ENCODE measurements around the gene ARF3. TPM values are rescaled to one million over a fixed set of nuclear protein-coding genes. Genes with fewer than 3 reads are reported as not detected.

The ARF3 gene
- total RNA-seq, 1 donor from 2014 or later = 162 TPM

GRCh38 chr12:48968467-48968866 lies 11.2 kb upstream of the ARF3 start:
- no peak overlapping the region for H3K4me3 Mint-ChIP-seq (ENCODE audit: unreplicated experiment)

GRCh38 chr12:48967991-48968390 lies 10.7 kb upstream of the ARF3 start:
- no peak for TF ChIP-seq CTCF (IDR thresholded peaks at IDR 0.05; ENCODE audit: partially characterized antibody, unreplicated experiment)
- no peak overlapping the region for H3K4me3 Mint-ChIP-seq (ENCODE audit: unreplicated experiment)
- DNase-seq = no peak
- H3K36me3 Mint-ChIP-seq (ENCODE audit: unreplicated experiment) = no peaks in the 10 kb centered on the region
- H3K9me3 Mint-ChIP-seq (ENCODE audit: unreplicated experiment) = peaks cover 3% of the 10 kb centered on the region
- H3K27ac Mint-ChIP-seq (ENCODE audit: unreplicated experiment) = no peak overlapping the region
- peaks cover 3% of the 10 kb centered on the region for H3K4me1 Mint-ChIP-seq (ENCODE audit: low read depth, unreplicated experiment)
- peaks cover 19% of the 10 kb centered on the region for H3K27me3 Mint-ChIP-seq (ENCODE audit: unreplicated experiment)

More at GRCh38 chr12:48968467-48968866, 11.2 kb upstream of the ARF3 start:
- DNase-seq = no peak
- H3K9me3 Mint-ChIP-seq (ENCODE audit: unreplicated experiment) = peaks cover 3% of the 10 kb centered on the region
- H3K27ac Mint-ChIP-seq (ENCODE audit: unreplicated experiment) = no peak overlapping the region
- no peaks in the 10 kb centered on the region for H3K36me3 Mint-ChIP-seq (ENCODE audit: unreplicated experiment)
- H3K4me1 Mint-ChIP-seq (ENCODE audit: low read depth, unreplicated experiment) = peaks cover 3% of the 10 kb centered on the region
- TF ChIP-seq CTCF (IDR thresholded peaks at IDR 0.05; ENCODE audit: partially characterized antibody, unreplicated experiment) = no peak
- H3K27me3 Mint-ChIP-seq (ENCODE audit: unreplicated experiment) = peaks cover 19% of the 10 kb centered on the region

GRCh38 chr12:48966177-48966895 lies 9.0 kb upstream of the ARF3 start:
- H3K4me1 Mint-ChIP-seq (ENCODE audit: low read depth, unreplicated experiment) = peaks cover 3% of the 10 kb centered on the region
- DNase-seq = peak; percentile 33
- no peak overlapping the region for H3K4me3 Mint-ChIP-seq (ENCODE audit: unreplicated experiment)
- no peaks in the 10 kb centered on the region for H3K36me3 Mint-ChIP-seq (ENCODE audit: unreplicated experiment)
- no peak overlapping the region for H3K27ac Mint-ChIP-seq (ENCODE audit: unreplicated experiment)
- no peak for TF ChIP-seq CTCF (IDR thresholded peaks at IDR 0.05; ENCODE audit: partially characterized antibody, unreplicated experiment)
- H3K27me3 Mint-ChIP-seq (ENCODE audit: unreplicated experiment) = peaks cover 13% of the 10 kb centered on the region
- peaks cover 3% of the 10 kb centered on the region for H3K9me3 Mint-ChIP-seq (ENCODE audit: unreplicated experiment)

- H3K9me3 Mint-ChIP-seq (ENCODE audit: unreplicated experiment) = peaks cover 3% of the 10 kb centered on the region
- H3K27ac Mint-ChIP-seq (ENCODE audit: unreplicated experiment) = no peak overlapping the region
- H3K4me1 Mint-ChIP-seq (ENCODE audit: low read depth, unreplicated experiment) = no peaks in the 10 kb centered on the region
- H3K27me3 Mint-ChIP-seq (ENCODE audit: unreplicated experiment) = peaks cover 6% of the 10 kb centered on the region
- no peak for DNase-seq
- no peak overlapping the region for H3K4me3 Mint-ChIP-seq (ENCODE audit: unreplicated experiment)
- no peaks in the 10 kb centered on the region for H3K36me3 Mint-ChIP-seq (ENCODE audit: unreplicated experiment)
- TF ChIP-seq CTCF (IDR thresholded peaks at IDR 0.05; ENCODE audit: partially characterized antibody, unreplicated experiment) = no peak
Observed at GRCh38 chr12:48965298-48965838, 8.1 kb upstream of the ARF3 start.

- no peak overlapping the region for H3K27ac Mint-ChIP-seq (ENCODE audit: unreplicated experiment)
Observed at GRCh38 chr12:48961801-48962200, 4.5 kb upstream of the ARF3 start.

More at GRCh38 chr12:48961801-48962200, 4.5 kb upstream of the ARF3 start:
- no peak for TF ChIP-seq CTCF (IDR thresholded peaks at IDR 0.05; ENCODE audit: partially characterized antibody, unreplicated experiment)
- no peaks in the 10 kb centered on the region for H3K4me1 Mint-ChIP-seq (ENCODE audit: low read depth, unreplicated experiment)
- H3K9me3 Mint-ChIP-seq (ENCODE audit: unreplicated experiment) = no peaks in the 10 kb centered on the region
- no peak for DNase-seq
- H3K4me3 Mint-ChIP-seq (ENCODE audit: unreplicated experiment) = no peak overlapping the region
- no peaks in the 10 kb centered on the region for H3K36me3 Mint-ChIP-seq (ENCODE audit: unreplicated experiment)
- H3K27me3 Mint-ChIP-seq (ENCODE audit: unreplicated experiment) = no peaks in the 10 kb centered on the region
